Effector CD4-positive, alpha-beta T cell (primary cell): ENCODE measurements around the gene KRT73.

Experiments used
- DNase-seq: peaks from one replicate; pipeline ENCODE4 v3.0.0-alpha.2; 2020

The KRT73 gene

DNA sequence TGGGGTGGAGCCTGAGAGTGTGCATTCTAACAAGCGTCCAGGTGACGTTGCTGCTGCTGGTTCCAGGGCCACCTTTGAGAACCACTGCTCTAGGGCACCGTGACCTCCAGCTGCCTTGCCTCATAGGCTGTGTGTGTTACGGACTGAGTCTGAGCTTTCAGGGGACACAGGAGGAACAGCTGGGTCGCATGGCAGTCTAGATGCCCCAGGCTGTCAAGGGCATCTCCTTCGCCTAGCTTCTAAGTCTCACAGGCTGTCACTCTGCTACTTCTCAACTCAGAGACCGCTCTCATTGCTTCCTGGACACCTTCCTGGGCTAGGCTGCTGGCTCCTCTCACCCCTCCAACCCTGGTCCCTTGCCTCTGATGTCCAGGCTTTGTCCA is 965 bp downstream of the KRT73 start:
- no peak for DNase-seq

- DNase-seq = no peak
Observed at GRCh38 chr12:52616680-52617402, 1.5 kb downstream of the KRT73 start.

DNA sequence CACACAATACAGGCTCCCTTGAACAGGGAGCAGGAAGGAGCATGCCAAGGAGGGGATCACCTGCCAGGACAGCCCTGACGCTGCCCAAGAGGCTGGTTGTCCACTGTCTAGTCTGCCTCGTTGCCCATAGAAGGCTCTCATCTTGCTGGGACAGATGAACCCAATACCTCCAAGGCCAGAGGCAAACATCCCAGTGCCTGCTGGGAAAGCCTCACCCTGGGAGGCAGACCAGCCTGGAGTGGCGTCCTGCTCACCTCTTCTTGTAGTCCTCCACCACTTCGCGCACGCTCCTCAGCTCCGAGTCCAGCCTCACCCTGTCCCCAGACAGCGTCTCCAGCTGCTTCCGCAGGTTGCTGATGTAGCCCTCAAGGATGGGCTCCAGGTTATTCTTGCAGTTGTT is 2.4 kb downstream of the KRT73 start:
- no peak for DNase-seq

DNA sequence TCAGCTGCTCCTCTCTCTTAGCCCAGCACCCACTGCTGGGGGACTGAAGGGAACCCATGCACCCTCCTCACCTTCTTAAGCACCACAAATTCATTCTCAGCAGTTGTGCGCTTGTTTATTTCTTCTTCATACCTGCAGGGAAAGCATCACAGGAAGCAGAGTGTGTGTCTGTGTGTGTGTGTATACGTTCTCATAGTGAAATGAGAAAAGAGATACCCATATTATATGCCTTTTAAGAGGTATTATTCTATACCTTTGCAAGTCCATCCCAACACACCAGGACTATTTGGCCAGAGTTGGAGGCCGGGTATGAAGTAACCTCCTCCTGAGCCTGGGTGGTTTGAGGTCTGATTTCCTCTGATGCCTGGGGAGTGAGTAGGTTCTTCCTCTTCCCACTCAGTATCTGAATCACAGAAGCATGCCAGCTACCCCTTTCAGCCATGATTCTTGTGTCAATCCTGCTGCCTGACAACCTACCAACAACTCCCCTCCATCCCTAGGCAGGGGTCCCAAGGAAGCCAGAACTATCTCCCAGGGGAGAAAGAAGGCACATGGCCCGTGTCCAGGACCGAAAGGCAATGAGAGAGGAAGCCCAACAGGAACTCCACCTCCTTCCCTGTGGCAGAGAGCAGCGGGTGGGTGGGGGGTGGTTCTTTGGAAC is 3.0 kb downstream of the KRT73 start:
- DNase-seq = no peak

GRCh38 chr12:52614381-52615207 is 3.8 kb downstream of the KRT73 start:
- DNase-seq = no peak

DNA sequence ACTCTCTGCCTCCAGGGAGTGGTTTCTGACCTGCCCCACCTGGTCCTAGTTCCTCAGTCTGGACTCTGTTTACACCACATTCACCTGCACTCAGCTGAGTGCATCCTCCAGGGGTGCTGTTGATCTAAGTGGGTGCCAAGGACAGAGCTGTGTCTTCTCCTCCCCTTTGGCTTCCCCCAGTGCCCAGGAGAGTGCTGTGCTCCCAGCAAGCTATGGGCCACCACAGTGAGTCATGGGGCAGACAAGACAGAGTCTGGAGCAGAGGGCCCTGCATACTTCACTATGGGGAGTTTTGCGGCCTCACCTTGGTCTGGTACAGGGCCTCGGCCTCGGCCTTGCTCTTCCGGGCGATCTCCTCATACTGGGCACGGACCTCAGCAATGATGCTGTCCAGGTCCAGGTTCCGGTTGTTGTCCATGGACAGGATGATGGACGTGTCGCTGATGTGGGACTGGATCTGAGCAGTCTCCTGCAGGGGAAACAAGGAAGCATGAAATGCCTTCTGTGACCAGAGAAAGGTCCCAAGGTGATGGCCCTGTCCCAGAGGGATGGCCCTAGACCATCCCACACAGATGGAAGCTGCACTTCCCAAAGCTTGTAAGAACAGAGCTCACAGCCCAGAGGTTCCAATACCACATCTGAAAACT is 4.9 kb downstream of the KRT73 start:
- DNase-seq = no peak

DNA sequence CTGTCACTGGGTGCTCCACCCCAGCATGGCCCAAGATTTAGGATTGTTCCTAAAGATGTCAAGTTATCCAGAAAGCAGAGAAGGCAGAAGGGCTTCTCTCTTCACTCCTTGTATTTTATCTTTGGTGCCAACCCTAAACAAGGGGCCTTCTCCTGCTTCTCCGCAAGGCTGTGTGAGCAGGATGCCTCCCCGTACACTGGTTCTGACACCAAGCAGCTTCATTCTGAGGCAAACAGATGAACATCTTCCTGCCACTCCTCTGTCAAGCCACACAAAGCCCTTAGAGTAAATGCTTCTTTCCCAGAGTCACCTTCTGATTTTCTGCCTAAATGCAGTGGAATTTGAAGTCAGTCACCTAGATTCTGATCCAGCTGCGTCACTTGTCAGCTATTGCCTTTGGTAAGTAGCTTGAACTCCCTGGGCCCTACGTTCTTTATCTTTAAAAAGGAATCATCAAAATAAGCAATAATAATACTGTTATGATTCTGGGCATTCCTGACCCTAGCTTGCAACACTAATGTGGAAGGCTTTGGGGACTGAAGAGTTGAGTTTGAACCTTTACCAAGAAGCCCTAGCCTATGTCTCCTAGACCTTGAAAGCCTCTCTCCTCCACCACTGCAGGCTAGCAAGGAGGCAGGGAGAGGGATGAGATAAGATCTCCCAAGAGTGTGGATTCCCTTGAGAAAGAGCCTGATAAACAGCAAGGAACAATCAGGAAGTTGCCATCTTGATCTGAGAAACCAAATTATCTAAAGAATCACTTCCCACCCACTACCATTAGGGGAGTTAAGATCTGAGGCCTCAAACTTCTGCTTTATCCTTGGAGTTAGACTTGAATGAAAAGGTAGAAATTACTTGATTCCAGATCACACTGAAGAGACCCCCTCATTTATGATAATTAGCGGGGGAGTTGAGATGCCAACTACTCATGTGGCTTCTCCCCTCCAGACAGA is 5.7 kb downstream of the KRT73 start:
- DNase-seq = no peak

- no peak for DNase-seq
Observed at GRCh38 chr12:52611080-52611468, 7.3 kb downstream of the KRT73 start.

DNA sequence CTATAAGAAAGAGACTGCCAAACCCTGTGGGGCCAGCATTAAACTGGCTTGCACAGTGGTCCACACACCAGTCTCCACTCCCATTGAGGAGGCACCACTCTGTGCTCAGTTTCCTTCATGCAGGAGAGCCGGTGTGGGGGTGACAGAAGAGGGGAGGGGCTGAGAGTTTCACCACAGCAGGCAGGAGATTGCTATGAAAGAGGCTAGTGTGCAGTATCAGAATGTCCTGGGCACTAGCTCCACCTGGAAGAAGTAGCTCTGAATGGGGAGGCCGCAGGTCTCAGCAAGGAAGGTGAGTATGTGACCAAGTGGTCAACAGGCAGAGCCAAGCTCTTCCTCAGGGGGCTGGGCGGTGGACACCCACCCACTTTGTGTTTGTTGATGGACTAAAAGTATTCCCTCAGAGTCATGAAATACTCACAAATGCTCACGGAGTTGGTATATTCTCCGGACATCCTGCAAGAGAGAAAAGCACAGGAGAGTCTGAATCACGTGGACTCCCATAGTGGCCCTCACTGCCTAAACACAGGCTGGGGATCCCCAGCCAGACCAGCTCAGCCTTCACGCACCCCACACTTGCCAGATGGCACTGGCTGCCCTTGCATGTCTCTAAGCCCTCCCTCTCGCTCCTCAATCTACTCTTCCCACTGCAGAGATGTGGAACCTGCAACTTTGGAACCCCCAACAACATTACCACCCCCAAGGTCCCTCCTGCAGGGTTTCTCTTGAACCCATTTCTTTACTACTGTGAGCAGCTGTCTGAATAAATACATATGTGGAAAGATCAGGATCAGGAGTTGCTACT is 9.3 kb downstream of the KRT73 start:
- no peak for DNase-seq

- no peak for DNase-seq
Observed at GRCh38 chr12:52608161-52608560, 10.2 kb downstream of the KRT73 start.

DNA sequence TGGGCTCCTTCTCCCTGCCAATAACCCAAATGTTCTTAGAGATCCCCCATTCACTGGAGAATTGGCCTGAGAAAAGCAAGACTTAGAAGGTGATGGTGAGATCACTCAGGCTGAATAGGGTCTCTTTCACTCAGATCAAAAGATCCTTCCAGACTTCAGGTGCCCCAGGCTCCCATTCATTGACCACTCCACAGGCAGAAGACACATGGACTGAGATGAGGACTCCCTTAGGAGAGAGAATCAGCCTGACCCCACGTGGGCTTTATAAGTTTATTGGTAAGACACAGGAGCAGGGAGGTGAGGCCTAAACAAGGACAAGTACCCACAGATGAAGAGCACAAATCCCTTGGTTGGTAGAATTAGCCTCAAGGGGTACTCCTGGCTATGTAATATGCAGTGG is 11.0 kb downstream of the KRT73 start:
- no peak for DNase-seq

GRCh38 chr12:52606581-52607218 is 11.7 kb downstream of the KRT73 start:
- DNase-seq = no peak

DNA sequence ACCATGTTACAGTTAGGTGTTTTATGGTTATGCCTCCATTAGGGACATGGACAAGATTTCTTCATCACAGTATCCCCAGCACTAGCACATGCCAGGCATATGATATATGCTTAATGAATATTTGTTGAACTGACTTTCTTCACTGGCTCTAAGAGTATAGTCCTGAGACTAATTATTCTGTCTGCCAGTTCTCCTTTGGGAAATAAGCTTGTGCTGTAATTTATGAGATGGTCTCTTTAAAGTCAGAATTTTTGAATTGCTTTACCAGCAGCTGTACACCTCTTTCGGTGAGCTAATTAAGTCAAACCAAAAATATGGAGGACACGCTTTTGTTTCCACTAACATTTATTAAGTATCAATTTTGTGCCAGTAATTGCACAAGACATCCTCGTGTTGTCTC is 12.3 kb downstream of the KRT73 start:
- DNase-seq = no peak

DNA sequence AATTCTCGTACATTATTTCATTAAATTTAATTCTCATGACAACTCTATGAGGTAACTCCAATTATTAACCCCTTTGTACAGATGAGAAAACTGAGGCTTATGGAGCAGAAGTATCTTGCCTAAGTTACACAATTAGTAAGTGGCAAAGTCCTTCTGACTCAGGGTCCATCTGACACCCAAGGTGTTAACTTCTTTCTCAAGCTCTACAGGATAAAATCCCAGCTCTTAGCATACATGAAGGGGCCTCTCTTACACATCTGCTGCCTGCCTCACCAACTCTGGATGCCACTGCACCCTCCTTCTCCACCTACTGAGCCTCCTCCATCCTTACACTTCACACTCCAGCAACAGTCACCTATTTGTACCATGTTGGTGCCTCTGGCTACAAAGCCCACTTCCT is 12.8 kb downstream of the KRT73 start:
- no peak for DNase-seq

- DNase-seq = no peak
Observed at GRCh38 chr12:52604859-52605258, 13.5 kb downstream of the KRT73 start.

DNA sequence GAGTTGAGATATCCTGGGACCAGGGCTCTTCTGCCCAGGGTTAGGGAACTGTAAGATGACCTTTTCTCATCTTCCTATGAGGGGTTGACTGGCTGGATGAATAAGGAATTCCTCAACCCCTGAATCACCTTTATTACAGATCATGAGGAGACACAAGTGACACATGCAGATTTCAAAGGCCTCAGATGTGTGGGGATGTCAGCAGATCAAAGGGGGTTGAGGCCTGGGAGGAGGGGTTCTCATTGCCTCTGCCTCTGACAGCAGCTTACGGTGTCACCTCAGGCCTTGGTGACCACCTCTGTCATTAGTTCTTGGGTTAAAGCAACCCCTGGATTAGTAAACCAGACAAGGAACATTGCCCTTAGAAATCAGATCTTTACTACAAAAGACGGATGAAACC is 15.0 kb downstream of the KRT73 start:
- DNase-seq = no peak

GRCh38 chr12:52602552-52602951 is 15.8 kb downstream of the KRT73 start:
- no peak for DNase-seq

GRCh38 chr12:52601671-52602070 is 16.7 kb downstream of the KRT73 start:
- DNase-seq = no peak

GRCh38 chr12:52600941-52601481 is 17.3 kb downstream of the KRT73 start, which contains the start of gene KRT72:
Gene KRT72, minus strand, starts transcription at chr12:52601463. Its CDS starts 11 bp downstream, at chr12:52601452.
- no peak for DNase-seq

DNA sequence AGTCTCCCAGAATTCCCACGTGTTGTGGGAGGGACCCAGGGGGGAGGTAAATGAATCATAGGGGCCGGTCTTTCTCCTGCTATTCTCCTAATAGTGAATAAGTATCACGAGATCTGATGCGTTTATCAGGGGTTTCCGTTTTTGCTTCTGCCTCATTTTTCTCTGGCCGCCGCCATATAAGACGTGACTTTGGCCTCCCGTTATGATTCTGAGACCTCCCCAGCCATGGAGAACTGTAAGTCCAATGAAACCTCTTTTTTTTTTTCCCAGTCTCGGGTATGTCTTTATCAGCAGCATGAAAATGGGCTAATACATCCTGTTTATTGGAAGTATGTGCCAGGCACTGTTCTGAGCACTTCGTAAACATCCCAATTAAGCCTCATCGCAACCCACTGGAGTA is 17.9 kb downstream of the KRT73 start:
- DNase-seq = no peak
